ENCODE results near the gene MRPL54. TPM values are rescaled to one million over a fixed set of nuclear protein-coding genes. Genes with fewer than 3 reads are reported as not detected.

The MRPL54 gene
- total RNA-seq, 1 donor from 2014 or later, result 59.4 TPM

- Histone ChIP-seq H3K27me3 (ENCODE audit: low read depth) (no peaks in the 10 kb centered on the region), H3K9me3 (no peaks in the 10 kb centered on the region), H3K4me1 (no peaks in the 10 kb centered on the region), H3K27ac (no peak within 1 kb of the TSS), H3K4me3 (no peak within 1 kb of the TSS), H3K36me3 (peaks cover 26% of the 10 kb centered on the region)
- TF ChIP-seq CTCF (IDR thresholded peaks at IDR 0.05), result no peak
- DNase-seq (no peak), ATAC-seq (no peak)
- intact Hi-C loops (cut with DNase I), result no loop called here
These were observed 9.5 kb downstream of the MRPL54 start, which contains the start of gene RAX2 for GRCh38 chr19:3771906-3772455. TSS of gene RAX2 (minus strand) at chr19:3772228. CDS start at chr19:3771742, 486 bp downstream.

GRCh38 chr19:3773814-3774515 lies 11.5 kb downstream of the MRPL54 start:
- Histone ChIP-seq H3K27ac (no peak overlapping the region), H3K4me1 (no peaks in the 10 kb centered on the region), H3K9me3 (no peaks in the 10 kb centered on the region), H3K27me3 (ENCODE audit: low read depth) (no peaks in the 10 kb centered on the region), H3K4me3 (no peak overlapping the region), H3K36me3 (peaks cover 6% of the 10 kb centered on the region)
- ATAC-seq (no peak), DNase-seq (no peak)
- no peak for TF ChIP-seq CTCF (IDR thresholded peaks at IDR 0.05)
- intact Hi-C loops (cut with DNase I), result no loop called here

- intact Hi-C loops (cut with DNase I), result no loop called here
- H3K36me3 ChIP-seq, result no peaks in the 10 kb centered on the region
- no peak overlapping the region for H3K27ac ChIP-seq
- no peak for TF ChIP-seq CTCF (IDR thresholded peaks at IDR 0.05)
- no peaks in the 10 kb centered on the region for H3K27me3 ChIP-seq (ENCODE audit: low read depth)
- ATAC-seq, result no peak
- no peaks in the 10 kb centered on the region for H3K4me1 ChIP-seq
- no peak for DNase-seq
- no peaks in the 10 kb centered on the region for H3K9me3 ChIP-seq
- no peak overlapping the region for H3K4me3 ChIP-seq
These were observed 12.3 kb downstream of the MRPL54 start for GRCh38 chr19:3774621-3775373.

GRCh38 chr19:3775374-3775711 lies 12.9 kb downstream of the MRPL54 start:
- Histone ChIP-seq H3K4me3 (no peak overlapping the region), H3K27me3 (ENCODE audit: low read depth) (no peaks in the 10 kb centered on the region), H3K36me3 (no peaks in the 10 kb centered on the region), H3K27ac (no peak overlapping the region), H3K9me3 (no peaks in the 10 kb centered on the region), H3K4me1 (no peaks in the 10 kb centered on the region)
- intact Hi-C loops (cut with DNase I), result no loop called here
- no peak for ATAC-seq
- DNase-seq, result no peak
- TF ChIP-seq CTCF (IDR thresholded peaks at IDR 0.05), result no peak

- Histone ChIP-seq H3K27me3 (ENCODE audit: low read depth) (no peaks in the 10 kb centered on the region), H3K9me3 (peaks cover 2% of the 10 kb centered on the region), H3K4me1 (no peaks in the 10 kb centered on the region), H3K27ac (no peak overlapping the region), H3K4me3 (no peak overlapping the region), H3K36me3 (no peaks in the 10 kb centered on the region)
- TF ChIP-seq CTCF (IDR thresholded peaks at IDR 0.05), result no peak
- intact Hi-C loops (cut with DNase I), result no loop called here
- no peak for ATAC-seq
- no peak for DNase-seq
These were observed 13.3 kb downstream of the MRPL54 start for GRCh38 chr19:3775831-3776230.

Data from lower lobe of right lung (tissue), 2 donors.